HepG2 (cell line): Measurements from ENCODE around the gene CACNA1G. TPM values are rescaled to one million over a fixed set of nuclear protein-coding genes. Genes with fewer than 3 reads are reported as not detected.

Source experiments
- FIP1L1 ChIP-seq: fragments of 200-400 bp; formaldehyde crosslinking; IDR thresholded peaks from 2 replicates; pipeline ENCODE4 v1.6.1; 2018; ENCODE audit warnings: low read depth, mild to moderate bottlenecking, low read length, moderate library complexity, borderline replicate concordance; ENCODE audit not compliant: insufficient read depth
- HDAC2 ChIP-seq: sonication (generic); formaldehyde crosslinking; IDR thresholded peaks from 2 replicates; pipeline ENCODE4 v1.4.0; 2020; ENCODE audit warnings: missing genetic modification reagents
- JUND ChIP-seq: sonication (generic); formaldehyde crosslinking; IDR thresholded peaks from 2 replicates; pipeline ENCODE4 v1.8.0; 2022; ENCODE audit warnings: mild to moderate bottlenecking, missing genetic modification reagents
- MIXL1 ChIP-seq: IDR thresholded peaks from 2 replicates; pipeline ENCODE4 v1.6.1; 2016
- MXI1 ChIP-seq: IDR thresholded peaks from 3 replicates; pipeline ENCODE4 v1.6.1; 2012; ENCODE audit warnings: low read depth, low read length, inconsistent platforms, borderline replicate concordance
- PREB ChIP-seq: sonication (generic); formaldehyde crosslinking; IDR thresholded peaks from 2 replicates; pipeline ENCODE4 v1.4.0; 2020; ENCODE audit warnings: missing genetic modification reagents
- SKI ChIP-seq: fragments of 450-650 bp; IDR thresholded peaks from one replicate; pipeline ENCODE4 v1.6.1; 2018; ENCODE audit warnings: mild to moderate bottlenecking; ENCODE audit not compliant: partially characterized antibody
- SOX13 ChIP-seq, 3 experiments: fragments of 450-650 bp in 1 of 3; sonication (generic) in 1 of 3; formaldehyde crosslinking in 1 of 3; IDR thresholded peaks in 2 of 3; conservative IDR thresholded peaks in 1 of 3; 2 replicates each; pipeline versions ENCODE4 v1.5.0 to v1.6.1; 2016 to 2020; ENCODE audit warnings: antibody characterized with exemption in 1 of 3, mild to moderate bottlenecking in 1 of 3, missing compliant biosample characterization in 1 of 3, missing genetic modification reagents in 1 of 3, moderate library complexity in 1 of 3
- ZBTB10 ChIP-seq: sonication (generic); formaldehyde crosslinking; IDR thresholded peaks from 2 replicates; pipeline ENCODE4 v1.4.0; 2020; ENCODE audit warnings: missing genetic modification reagents, borderline replicate concordance
- ZNF430 ChIP-seq: sonication (generic); formaldehyde crosslinking; IDR thresholded peaks from 2 replicates; pipeline ENCODE4 v1.9.0; 2021; ENCODE audit warnings: mild to moderate bottlenecking, missing genetic modification reagents
- ZNF44 ChIP-seq: sonication (generic); formaldehyde crosslinking; IDR thresholded peaks from 2 replicates; pipeline ENCODE4 v1.5.1; 2020; ENCODE audit warnings: mild to moderate bottlenecking, missing genetic modification reagents
- ZNF879 ChIP-seq: sonication (generic); formaldehyde crosslinking; IDR thresholded peaks from 2 replicates; pipeline ENCODE4 v1.8.1; 2023; ENCODE audit warnings: missing genetic modification reagents
- ZSCAN29 ChIP-seq: sonication (generic); formaldehyde crosslinking; conservative IDR thresholded peaks from 2 replicates; pipeline ENCODE4 v1.4.0; 2020; ENCODE audit warnings: mild to moderate bottlenecking, missing genetic modification reagents
- polyA plus RNA-seq, 8 experiments: library from polyadenylated mRNA; depleted of rRNA in 3 of 8; stranded (reverse) in 7 of 8; unstranded in 1 of 8; fragments of >200 nt; fragmentation: Illumina TruSeq in 4 of 8; extraction: Trizol in 4 of 8; gene quantifications; 2 replicates each; pipeline versions ENCODE4 v1.2.1 to v1.2.3, GENCODE V29; 2011 to 2016; ENCODE audit warnings: low read depth in 4 of 8, missing spikeins in 1 of 8, mixed read lengths in 1 of 8; ENCODE audit not compliant: insufficient read depth in 1 of 8
- total RNA-seq, 5 experiments: library from RNA; depleted of rRNA; stranded (reverse); fragments of >200 nt; fragmentation: Illumina TruSeq; extraction: Trizol; gene quantifications; 2 replicates each; pipeline ENCODE4 v1.2.3, GENCODE V29; 2016; ENCODE audit warnings: low read depth in 1 of 5
- TF ChIP-seq, protein P1 (sequence below): sonication (generic); formaldehyde crosslinking; IDR thresholded peaks from 2 replicates; pipeline ENCODE4 v1.8.0; 2022; ENCODE audit warnings: missing genetic modification reagents, mild to moderate bottlenecking, inconsistent platforms, borderline replicate concordance
- TF ChIP-seq, protein P2 (sequence below): sonication (generic); formaldehyde crosslinking; IDR thresholded peaks from 2 replicates; pipeline ENCODE4 v1.5.1; 2020; ENCODE audit warnings: mild to moderate bottlenecking, missing genetic modification reagents, moderate library complexity
- TF ChIP-seq, protein P3 (sequence below): IDR thresholded peaks from 2 replicates; pipeline ENCODE4 v1.6.1; 2016
- TF ChIP-seq, protein P4 (sequence below): sonication (generic); formaldehyde crosslinking; IDR thresholded peaks from 2 replicates; pipeline ENCODE4 v1.8.1; 2023; ENCODE audit warnings: mild to moderate bottlenecking, inconsistent platforms, moderate library complexity, missing genetic modification reagents, borderline replicate concordance

CACNA1G gene
- total and polyA plus RNA-seq, 2 of the 13 experiments (the other 11 are each of a cell fraction or from before 2014, with no cell fraction given), result 0.02 TPM; not detected in 1

DNA sequence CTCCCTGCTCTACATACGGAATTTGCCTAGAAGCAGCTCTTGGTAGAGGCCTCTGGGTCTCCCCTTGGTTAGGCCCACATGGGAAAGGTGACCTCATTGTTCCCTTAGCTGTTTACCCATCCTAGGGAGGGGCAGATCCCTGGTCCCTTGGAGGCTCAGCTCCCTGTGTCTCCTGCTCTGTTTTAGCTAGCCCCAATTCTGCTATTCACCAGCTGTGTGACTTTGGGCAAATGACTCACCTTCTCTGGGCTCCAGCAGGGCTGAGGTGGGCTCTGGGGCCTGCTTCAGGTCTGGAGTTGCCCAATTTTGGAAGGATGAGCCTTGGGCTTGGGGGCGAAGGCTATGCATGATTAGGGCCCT is 78.1 kb downstream of the CACNA1G start (continued):
- TF ChIP-seq, protein P1, sequence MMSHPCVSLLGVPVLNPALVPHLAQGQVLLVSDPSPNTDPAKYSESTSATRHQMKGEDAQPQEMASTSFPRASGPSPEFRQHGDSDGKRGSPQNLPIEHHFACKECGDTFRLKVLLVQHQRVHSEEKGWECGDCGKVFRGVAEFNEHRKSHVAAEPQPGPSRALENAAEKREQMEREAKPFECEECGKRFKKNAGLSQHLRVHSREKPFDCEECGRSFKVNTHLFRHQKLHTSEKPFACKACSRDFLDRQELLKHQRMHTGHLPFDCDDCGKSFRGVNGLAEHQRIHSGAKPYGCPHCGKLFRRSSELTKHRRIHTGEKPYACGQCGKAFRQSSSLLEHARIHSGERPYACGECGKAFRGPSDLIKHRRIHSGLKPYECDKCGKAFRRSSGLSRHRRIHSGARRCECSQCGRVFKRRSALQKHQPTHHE, result no peak
- TF ChIP-seq HDAC2 (CRISPR knock-in tag) (peak; percentile 15; the same call in 1 of the 2 replicates), JUND (CRISPR knock-in tag) (0 out of 2 replicates have a peak, but pooled peaks have one; percentile 45), ZNF44 (no peak), MXI1 (no peak), ZSCAN29 (no peak), ZNF430 (CRISPR knock-in tag) (no peak), ZNF879 (CRISPR knock-in tag) (no peak), SOX13 (IDR thresholded peaks at IDR 0.05) (no peak), SOX13 (CRISPR knock-in tag; conservative IDR thresholded peaks at IDR 0.05 in 1 of 2, IDR thresholded peaks at IDR 0.05 in 1 of 2) (0 out of 4 replicates have a peak, but pooled peaks of 1 of the 2 experiments have one; percentile 4), MIXL1 (CRISPR knock-in tag) (no peak), FIP1L1 (no peak), ZBTB10 (CRISPR knock-in tag) (no peak), SKI (no peak), PREB (CRISPR knock-in tag) (no peak)
- TF ChIP-seq, protein P2, sequence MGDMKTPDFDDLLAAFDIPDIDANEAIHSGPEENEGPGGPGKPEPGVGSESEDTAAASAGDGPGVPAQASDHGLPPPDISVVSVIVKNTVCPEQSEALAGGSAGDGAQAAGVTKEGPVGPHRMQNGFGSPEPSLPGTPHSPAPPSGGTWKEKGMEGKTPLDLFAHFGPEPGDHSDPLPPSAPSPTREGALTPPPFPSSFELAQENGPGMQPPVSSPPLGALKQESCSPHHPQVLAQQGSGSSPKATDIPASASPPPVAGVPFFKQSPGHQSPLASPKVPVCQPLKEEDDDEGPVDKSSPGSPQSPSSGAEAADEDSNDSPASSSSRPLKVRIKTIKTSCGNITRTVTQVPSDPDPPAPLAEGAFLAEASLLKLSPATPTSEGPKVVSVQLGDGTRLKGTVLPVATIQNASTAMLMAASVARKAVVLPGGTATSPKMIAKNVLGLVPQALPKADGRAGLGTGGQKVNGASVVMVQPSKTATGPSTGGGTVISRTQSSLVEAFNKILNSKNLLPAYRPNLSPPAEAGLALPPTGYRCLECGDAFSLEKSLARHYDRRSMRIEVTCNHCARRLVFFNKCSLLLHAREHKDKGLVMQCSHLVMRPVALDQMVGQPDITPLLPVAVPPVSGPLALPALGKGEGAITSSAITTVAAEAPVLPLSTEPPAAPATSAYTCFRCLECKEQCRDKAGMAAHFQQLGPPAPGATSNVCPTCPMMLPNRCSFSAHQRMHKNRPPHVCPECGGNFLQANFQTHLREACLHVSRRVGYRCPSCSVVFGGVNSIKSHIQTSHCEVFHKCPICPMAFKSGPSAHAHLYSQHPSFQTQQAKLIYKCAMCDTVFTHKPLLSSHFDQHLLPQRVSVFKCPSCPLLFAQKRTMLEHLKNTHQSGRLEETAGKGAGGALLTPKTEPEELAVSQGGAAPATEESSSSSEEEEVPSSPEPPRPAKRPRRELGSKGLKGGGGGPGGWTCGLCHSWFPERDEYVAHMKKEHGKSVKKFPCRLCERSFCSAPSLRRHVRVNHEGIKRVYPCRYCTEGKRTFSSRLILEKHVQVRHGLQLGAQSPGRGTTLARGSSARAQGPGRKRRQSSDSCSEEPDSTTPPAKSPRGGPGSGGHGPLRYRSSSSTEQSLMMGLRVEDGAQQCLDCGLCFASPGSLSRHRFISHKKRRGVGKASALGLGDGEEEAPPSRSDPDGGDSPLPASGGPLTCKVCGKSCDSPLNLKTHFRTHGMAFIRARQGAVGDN (CRISPR knock-in tag), result no peak
- TF ChIP-seq, protein P3, sequence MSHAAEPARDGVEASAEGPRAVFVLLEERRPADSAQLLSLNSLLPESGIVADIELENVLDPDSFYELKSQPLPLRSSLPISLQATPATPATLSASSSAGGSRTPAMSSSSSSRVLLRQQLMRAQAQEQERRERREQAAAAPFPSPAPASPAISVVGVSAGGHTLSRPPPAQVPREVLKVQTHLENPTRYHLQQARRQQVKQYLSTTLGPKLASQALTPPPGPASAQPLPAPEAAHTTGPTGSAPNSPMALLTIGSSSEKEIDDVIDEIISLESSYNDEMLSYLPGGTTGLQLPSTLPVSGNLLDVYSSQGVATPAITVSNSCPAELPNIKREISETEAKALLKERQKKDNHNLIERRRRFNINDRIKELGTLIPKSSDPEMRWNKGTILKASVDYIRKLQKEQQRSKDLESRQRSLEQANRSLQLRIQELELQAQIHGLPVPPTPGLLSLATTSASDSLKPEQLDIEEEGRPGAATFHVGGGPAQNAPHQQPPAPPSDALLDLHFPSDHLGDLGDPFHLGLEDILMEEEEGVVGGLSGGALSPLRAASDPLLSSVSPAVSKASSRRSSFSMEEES (CRISPR knock-in tag), result no peak
- TF ChIP-seq, protein P4, sequence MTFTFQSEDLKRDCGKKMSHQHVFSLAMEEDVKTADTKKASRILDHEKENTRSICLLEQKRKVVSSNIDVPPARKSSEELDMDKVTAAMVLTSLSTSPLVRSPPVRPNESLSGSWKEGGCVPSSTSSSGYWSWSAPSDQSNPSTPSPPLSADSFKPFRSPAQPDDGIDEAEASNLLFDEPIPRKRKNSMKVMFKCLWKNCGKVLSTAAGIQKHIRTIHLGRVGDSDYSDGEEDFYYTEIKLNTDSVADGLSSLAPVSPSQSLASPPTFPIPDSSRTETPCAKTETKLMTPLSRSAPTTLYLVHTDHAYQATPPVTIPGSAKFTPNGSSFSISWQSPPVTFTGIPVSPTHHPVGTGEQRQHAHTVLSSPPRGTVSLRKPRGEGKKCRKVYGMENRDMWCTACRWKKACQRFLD (CRISPR knock-in tag), result no peak
